SK-N-SH treated with all-trans-retinoic acid at 6 μM for 48 hours (cell line): Measurements from ENCODE around the gene WWC2.

Experiments
- ATAC-seq: fragments of 200-7000 bp; cut with Tn5 transposase; 3 replicates; pipeline ENCODE4 v1.9.1; 2020; ENCODE audit warnings: mild to moderate bottlenecking, moderate library complexity
- ARNTL ChIP-seq: fragments of 450-650 bp; formaldehyde crosslinking; IDR thresholded peaks from 2 replicates; pipeline ENCODE4 v1.5.0; 2020; ENCODE audit warnings: low read depth, mild to moderate bottlenecking, moderate library complexity, borderline replicate concordance
- BACH2 ChIP-seq: fragments of 250-450 bp; sonication (Bioruptor Pico); IDR thresholded peaks from 2 replicates; pipeline ENCODE4 v1.9.0; 2021; ENCODE audit warnings: mild to moderate bottlenecking, borderline replicate concordance
- CREB5 ChIP-seq: fragments of 250-450 bp; sonication (Bioruptor Pico); IDR thresholded peaks from 2 replicates; pipeline ENCODE4 v1.5.1; 2020; ENCODE audit warnings: low read depth, mild to moderate bottlenecking, moderate library complexity
- CSDC2 ChIP-seq: fragments of 250-450 bp; sonication (Bioruptor Pico); IDR thresholded peaks from 2 replicates; pipeline ENCODE4 v1.5.0; 2020; ENCODE audit warnings: mild to moderate bottlenecking, moderate library complexity
- CSRNP3 ChIP-seq: fragments of 250-450 bp; sonication (Bioruptor Pico); IDR thresholded peaks from 2 replicates; pipeline ENCODE4 v1.5.1; 2021; ENCODE audit warnings: mild to moderate bottlenecking, moderate library complexity
- ESRRG ChIP-seq: fragments of 250-450 bp; sonication (Bioruptor Pico); IDR thresholded peaks from 2 replicates; pipeline ENCODE4 v1.6.1; 2021; ENCODE audit warnings: mild to moderate bottlenecking
- GLIS3 ChIP-seq: fragments of 250-450 bp; sonication (Bioruptor Pico); IDR thresholded peaks from 2 replicates; pipeline ENCODE4 v1.5.0; 2020; ENCODE audit warnings: mild to moderate bottlenecking, moderate library complexity
- ISL1 ChIP-seq: fragments of 250-450 bp; sonication (Bioruptor Pico); IDR thresholded peaks from 2 replicates; pipeline ENCODE4 v2.1.2; 2022; ENCODE audit warnings: mild to moderate bottlenecking, moderate library complexity
- OSR1 ChIP-seq: fragments of 250-450 bp; sonication (Bioruptor Pico); IDR thresholded peaks from 2 replicates; pipeline ENCODE4 v1.8.0; 2022; ENCODE audit warnings: moderate library complexity, mild to moderate bottlenecking, inconsistent platforms
- PATZ1 ChIP-seq: fragments of 250-450 bp; sonication (Bioruptor Pico); IDR thresholded peaks from 2 replicates; pipeline ENCODE4 v1.8.0; 2020; ENCODE audit warnings: mild to moderate bottlenecking, moderate library complexity, borderline replicate concordance
- POU6F1 ChIP-seq: fragments of 250-450 bp; sonication (Bioruptor Pico); IDR thresholded peaks from 2 replicates; pipeline ENCODE4 v1.8.0; 2021; ENCODE audit warnings: low read depth, mild to moderate bottlenecking, moderate library complexity, borderline replicate concordance
- PPARA ChIP-seq: fragments of 250-450 bp; sonication (Bioruptor Pico); IDR thresholded peaks from 2 replicates; pipeline ENCODE4 v1.5.0; 2020; ENCODE audit warnings: mild to moderate bottlenecking, borderline replicate concordance
- RARB ChIP-seq: fragments of 250-450 bp; sonication (Bioruptor Pico); IDR thresholded peaks from 2 replicates; pipeline ENCODE4 v1.8.0; 2021; ENCODE audit warnings: mild to moderate bottlenecking, moderate library complexity
- SNAI2 ChIP-seq: fragments of 250-450 bp; sonication (Bioruptor Pico); IDR thresholded peaks from 2 replicates; pipeline ENCODE4 v1.5.0; 2020; ENCODE audit warnings: mild to moderate bottlenecking, moderate library complexity
- TCF4 ChIP-seq: fragments of 250-450 bp; sonication (Bioruptor Pico); IDR thresholded peaks from 2 replicates; pipeline ENCODE4 v1.8.0; 2021; ENCODE audit warnings: mild to moderate bottlenecking, moderate library complexity, borderline replicate concordance
- TOX ChIP-seq: fragments of 250-450 bp; sonication (Bioruptor Pico); IDR thresholded peaks from 2 replicates; pipeline ENCODE4 v1.8.0; 2021; ENCODE audit warnings: mild to moderate bottlenecking, moderate library complexity, borderline replicate concordance
- TSHZ2 ChIP-seq: fragments of 250-450 bp; sonication (Bioruptor Pico); IDR thresholded peaks from 2 replicates; pipeline ENCODE4 v1.5.0; 2020; ENCODE audit warnings: mild to moderate bottlenecking, moderate library complexity
- ZC3H10 ChIP-seq: fragments of 250-450 bp; sonication (Bioruptor Pico); IDR thresholded peaks from 2 replicates; pipeline ENCODE4 v1.5.1; 2021; ENCODE audit warnings: mild to moderate bottlenecking, moderate library complexity
- ZFP3 ChIP-seq: fragments of 250-450 bp; sonication (Bioruptor Pico); IDR thresholded peaks from 2 replicates; pipeline ENCODE4 v1.5.0; 2020; ENCODE audit warnings: mild to moderate bottlenecking, moderate library complexity
- ZFP30 ChIP-seq: fragments of 450-650 bp; formaldehyde crosslinking; IDR thresholded peaks from 2 replicates; pipeline ENCODE4 v1.5.0; 2022; ENCODE audit warnings: mild to moderate bottlenecking, moderate library complexity
- ZNF565 ChIP-seq: fragments of 450-650 bp; formaldehyde crosslinking; conservative IDR thresholded peaks from 2 replicates; pipeline ENCODE4 v1.5.0; 2020; ENCODE audit warnings: low read depth, mild to moderate bottlenecking, moderate library complexity
- ZNF70 ChIP-seq: fragments of 450-650 bp; formaldehyde crosslinking; IDR thresholded peaks from 2 replicates; pipeline ENCODE4 v1.5.0; 2020; ENCODE audit warnings: mild to moderate bottlenecking, moderate library complexity

WWC2 gene

GRCh38 chr4:183291070-183291469 lies 192.0 kb downstream of the WWC2 start:
- ATAC-seq = no peak
- no peak for TF ChIP-seq ISL1
- TF ChIP-seq TSHZ2 (CRISPR knock-in tag) = no peak
- no peak for TF ChIP-seq POU6F1 (CRISPR knock-in tag)
- no peak for TF ChIP-seq PATZ1 (CRISPR knock-in tag)
- no peak for TF ChIP-seq RARB (CRISPR knock-in tag)
- no peak for TF ChIP-seq TOX (CRISPR knock-in tag)
- TF ChIP-seq ARNTL (CRISPR knock-in tag) = no peak

GRCh38 chr4:183295711-183296110 lies 196.7 kb downstream of the WWC2 start:
- TF ChIP-seq ISL1 (no peak), TOX (CRISPR knock-in tag) (no peak), GLIS3 (CRISPR knock-in tag) (no peak), ARNTL (CRISPR knock-in tag) (no peak), ZNF565 (CRISPR knock-in tag) (no peak), ZC3H10 (CRISPR knock-in tag) (no peak), ZFP3 (no peak), OSR1 (CRISPR knock-in tag) (no peak), CSDC2 (CRISPR knock-in tag) (no peak), SNAI2 (CRISPR knock-in tag) (no peak), PATZ1 (CRISPR knock-in tag) (no peak), CSRNP3 (CRISPR knock-in tag) (no peak), PPARA (no peak), RARB (CRISPR knock-in tag) (no peak), POU6F1 (CRISPR knock-in tag) (no peak), ESRRG (CRISPR knock-in tag) (no peak)
- no peak for ATAC-seq

- ATAC-seq = no peak
- no peak for TF ChIP-seq ZFP30 (CRISPR knock-in tag)
- no peak for TF ChIP-seq PATZ1 (CRISPR knock-in tag)
- TF ChIP-seq PPARA = no peak
- no peak for TF ChIP-seq SNAI2 (CRISPR knock-in tag)
- no peak for TF ChIP-seq TOX (CRISPR knock-in tag)
- no peak for TF ChIP-seq CREB5 (CRISPR knock-in tag)
- no peak for TF ChIP-seq ZC3H10 (CRISPR knock-in tag)
- no peak for TF ChIP-seq RARB (CRISPR knock-in tag)
- no peak for TF ChIP-seq OSR1 (CRISPR knock-in tag)
- TF ChIP-seq TCF4 (CRISPR knock-in tag) = no peak
- TF ChIP-seq ZNF70 (CRISPR knock-in tag) = no peak
- TF ChIP-seq ESRRG (CRISPR knock-in tag) = no peak
- no peak for TF ChIP-seq BACH2
- no peak for TF ChIP-seq ARNTL (CRISPR knock-in tag)
Observed at GRCh38 chr4:183297675-183298074, 198.6 kb downstream of the WWC2 start.
